ENCODE data around the gene HYDIN.

Gene HYDIN

DNA sequence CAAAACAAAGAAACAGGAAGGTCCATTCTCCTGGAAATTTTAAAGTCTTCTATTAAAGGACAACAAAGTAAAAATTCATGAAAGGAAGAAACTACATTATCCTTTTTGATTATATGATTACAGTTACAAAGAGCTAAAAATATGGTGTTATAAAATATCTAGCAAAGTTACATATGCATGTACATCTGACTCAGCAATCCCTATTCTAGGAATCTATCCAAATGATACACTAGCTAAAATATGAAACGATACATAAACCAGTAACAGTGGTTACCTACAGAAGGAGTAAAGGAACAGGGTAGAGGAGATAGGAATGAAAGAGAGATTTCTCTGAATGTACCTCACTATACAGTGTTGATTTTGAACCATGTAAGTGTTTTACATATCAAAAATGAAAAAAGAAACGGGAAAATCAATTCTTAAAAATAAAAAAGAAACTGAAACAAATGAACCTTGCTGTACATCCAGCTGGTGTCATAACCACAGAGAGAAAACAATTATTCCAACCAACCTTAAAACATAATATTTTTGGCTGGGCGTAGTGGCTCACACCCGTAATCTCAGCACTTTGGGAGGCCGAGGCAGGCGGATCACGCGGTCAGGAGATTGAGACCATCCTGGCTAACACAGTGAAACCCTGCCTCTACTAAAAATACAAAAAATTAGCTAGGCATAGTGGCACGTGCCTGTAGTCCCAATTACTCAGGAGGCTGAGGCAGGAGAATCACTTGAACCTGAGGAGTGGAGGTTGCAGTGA is 41.4 kb downstream of the HYDIN start:
- H3K4me3 ChIP-seq (ENCODE audit: low read depth, low read length) = no peak overlapping the region
- H2BK120ac ChIP-seq (ENCODE audit: insufficient read depth, low read length, poor library complexity) = no peak overlapping the region
- H3K14ac ChIP-seq (ENCODE audit: low read length) = no peak overlapping the region
- H4K91ac ChIP-seq (ENCODE audit: low read depth, low read length) = no peak overlapping the region
- no peak overlapping the region for H4K8ac ChIP-seq (ENCODE audit: low read depth, low read length)
- no CpG with 5 or more reads among the region's 9 CpGs for WGBS (ENCODE audit: extremely low coverage, insufficient coverage, insufficient read length)
- H3K79me2 ChIP-seq (ENCODE audit: control insufficient read depth, insufficient read depth, low read length, poor library complexity) = no peaks in the 10 kb centered on the region
- no peak overlapping the region for H3K9ac ChIP-seq (ENCODE audit: low read length)
- H3K79me1 ChIP-seq (ENCODE audit: low read length) = no peaks in the 10 kb centered on the region
- H3K4me1 ChIP-seq (ENCODE audit: control insufficient read depth in 1 of 2, insufficient read depth in 2 of 2, low read length in 2 of 2) = no peaks in the 10 kb centered on the region
- H3K4ac ChIP-seq (ENCODE audit: low read depth, low read length) = no peak overlapping the region
- no peak overlapping the region for H3K4me2 ChIP-seq (ENCODE audit: low read length)
- no peaks in the 10 kb centered on the region for H3K9me3 ChIP-seq (ENCODE audit: insufficient read depth, low read depth, low read length)
- H2BK12ac ChIP-seq (ENCODE audit: low read length) = no peak overlapping the region
- no peak overlapping the region for H3K23ac ChIP-seq (ENCODE audit: low read length)
- no peak overlapping the region for H3K18ac ChIP-seq (ENCODE audit: low read length)
- H3K27me3 ChIP-seq (ENCODE audit: insufficient read depth, low read length) = no peaks in the 10 kb centered on the region
- H2AK5ac ChIP-seq (ENCODE audit: low read length) = no peak overlapping the region
- H2AFZ ChIP-seq (ENCODE audit: insufficient read depth, low read length, poor library complexity) = no peak overlapping the region
- H4K12ac ChIP-seq (ENCODE audit: low read depth, low read length) = no peak overlapping the region
- no peak overlapping the region for H2BK5ac ChIP-seq (ENCODE audit: low read depth, low read length, poor library complexity)
- H3K27ac ChIP-seq (ENCODE audit: low read depth, low read length) = no peak overlapping the region
- no peak for DNase-seq
- no peaks in the 10 kb centered on the region for H3K36me3 ChIP-seq (ENCODE audit: control insufficient read depth in 1 of 2, insufficient read depth in 2 of 2, low read length in 2 of 2)

DNA sequence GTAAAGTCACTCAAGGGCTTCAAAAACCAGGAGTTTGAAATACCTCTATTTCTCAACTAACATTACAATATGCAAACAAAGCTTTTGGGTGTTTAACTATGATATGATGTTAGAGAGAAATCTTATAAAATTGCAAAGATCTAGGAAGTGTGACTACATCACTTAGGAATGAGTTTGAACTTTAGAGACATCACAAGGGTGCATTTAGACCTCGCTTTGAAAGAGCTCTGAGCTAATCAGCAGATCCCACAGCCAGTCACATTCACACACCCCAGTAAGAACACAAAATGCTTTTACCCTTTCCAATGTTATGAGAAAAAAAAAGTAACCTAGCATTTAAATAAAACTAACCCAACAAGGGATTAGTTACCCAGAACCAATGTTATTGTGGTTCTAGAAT is 45.2 kb downstream of the HYDIN start:
- H4K8ac ChIP-seq (ENCODE audit: low read depth, low read length) = no peak overlapping the region
- no peak overlapping the region for H3K14ac ChIP-seq (ENCODE audit: low read length)
- H3K9me3 ChIP-seq (ENCODE audit: insufficient read depth, low read depth, low read length) = no peaks in the 10 kb centered on the region
- H3K27me3 ChIP-seq (ENCODE audit: insufficient read depth, low read length) = no peaks in the 10 kb centered on the region
- no CpG with 5 or more reads among the region's 1 CpG for WGBS (ENCODE audit: extremely low coverage, insufficient coverage, insufficient read length)
- H3K4me3 ChIP-seq (ENCODE audit: low read depth, low read length) = no peak overlapping the region
- H3K18ac ChIP-seq (ENCODE audit: low read length) = no peak overlapping the region
- H4K91ac ChIP-seq (ENCODE audit: low read depth, low read length) = no peak overlapping the region
- no peak overlapping the region for H2BK5ac ChIP-seq (ENCODE audit: low read depth, low read length, poor library complexity)
- H3K4me1 ChIP-seq (ENCODE audit: control insufficient read depth in 1 of 2, insufficient read depth in 2 of 2, low read length in 2 of 2) = no peaks in the 10 kb centered on the region
- no peaks in the 10 kb centered on the region for H3K36me3 ChIP-seq (ENCODE audit: control insufficient read depth in 1 of 2, insufficient read depth in 2 of 2, low read length in 2 of 2)
- H3K4me2 ChIP-seq (ENCODE audit: low read length) = no peak overlapping the region
- no peaks in the 10 kb centered on the region for H3K79me1 ChIP-seq (ENCODE audit: low read length)
- H2BK120ac ChIP-seq (ENCODE audit: insufficient read depth, low read length, poor library complexity) = no peak overlapping the region
- no peak for DNase-seq
- H3K4ac ChIP-seq (ENCODE audit: low read depth, low read length) = no peak overlapping the region
- H4K12ac ChIP-seq (ENCODE audit: low read depth, low read length) = no peak overlapping the region
- no peak overlapping the region for H3K9ac ChIP-seq (ENCODE audit: low read length)
- H3K23ac ChIP-seq (ENCODE audit: low read length) = no peak overlapping the region
- H2AFZ ChIP-seq (ENCODE audit: insufficient read depth, low read length, poor library complexity) = no peak overlapping the region
- no peak overlapping the region for H2AK5ac ChIP-seq (ENCODE audit: low read length)
- H2BK12ac ChIP-seq (ENCODE audit: low read length) = no peak overlapping the region
- H3K27ac ChIP-seq (ENCODE audit: low read depth, low read length) = no peak overlapping the region
- no peaks in the 10 kb centered on the region for H3K79me2 ChIP-seq (ENCODE audit: control insufficient read depth, insufficient read depth, low read length, poor library complexity)

DNA sequence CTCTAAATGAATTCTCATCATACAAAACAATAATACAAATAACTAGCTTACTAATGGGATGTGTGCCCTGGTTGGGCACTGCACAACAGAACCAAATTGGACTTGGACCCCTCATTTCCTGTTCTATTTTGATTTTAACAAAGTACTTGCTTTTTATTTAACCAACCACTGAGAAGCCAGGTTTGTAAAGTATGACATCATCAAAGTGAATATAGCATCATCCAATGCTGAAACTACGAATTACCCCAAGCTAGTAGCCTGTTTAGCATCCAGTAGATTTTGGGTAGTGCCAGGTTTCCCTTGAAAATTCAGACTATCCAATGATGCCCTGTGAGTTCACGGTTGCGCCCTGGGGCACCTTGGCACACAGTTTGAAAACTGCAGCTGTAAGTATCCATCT is 51.0 kb downstream of the HYDIN start:
- no peak overlapping the region for H3K27ac ChIP-seq (ENCODE audit: low read depth, low read length)
- no peak overlapping the region for H2BK120ac ChIP-seq (ENCODE audit: insufficient read depth, low read length, poor library complexity)

DNA sequence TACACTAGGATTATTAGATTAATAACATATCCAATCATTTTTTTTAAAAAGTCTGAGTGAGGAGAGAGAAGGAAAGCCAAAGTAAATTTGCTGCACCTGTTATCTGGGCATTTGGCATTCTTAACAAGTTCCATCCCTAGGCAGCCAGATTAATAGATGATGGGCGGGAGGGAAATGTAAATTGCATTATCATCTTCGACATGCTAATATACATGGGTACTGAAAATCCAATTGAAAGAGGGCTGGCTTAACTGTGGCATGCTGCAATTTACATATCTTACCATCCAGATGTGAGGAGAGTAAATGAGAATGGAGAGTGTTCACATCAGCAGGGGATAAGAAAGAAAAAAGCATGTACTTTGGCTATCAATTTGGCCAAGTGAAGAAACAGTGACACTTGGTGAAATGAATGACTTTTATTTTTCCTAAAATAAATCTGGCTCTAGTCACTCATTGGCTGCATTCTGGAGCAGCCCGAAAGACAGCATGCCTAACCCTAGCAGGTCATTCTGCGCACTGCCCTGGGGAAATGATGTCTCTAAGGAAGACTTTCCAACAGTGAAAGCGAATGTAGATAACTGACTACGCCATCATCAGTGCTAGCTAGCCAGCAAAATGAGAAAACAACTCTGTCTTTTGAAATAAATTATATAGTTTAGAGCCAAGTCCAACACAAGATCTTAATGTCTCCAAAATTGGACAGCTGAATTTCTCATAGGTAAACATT is 57.9 kb downstream of the HYDIN start:
- Histone ChIP-seq H3K4me2 (ENCODE audit: low read length) (no peak overlapping the region), H3K79me1 (ENCODE audit: low read length) (no peaks in the 10 kb centered on the region), H3K9me3 (ENCODE audit: insufficient read depth, low read depth, low read length) (no peaks in the 10 kb centered on the region), H3K9ac (ENCODE audit: low read length) (no peak overlapping the region), H3K27me3 (ENCODE audit: insufficient read depth, low read length) (no peaks in the 10 kb centered on the region), H3K36me3 (ENCODE audit: control insufficient read depth in 1 of 2, insufficient read depth in 2 of 2, low read length in 2 of 2) (no peaks in the 10 kb centered on the region), H3K18ac (ENCODE audit: low read length) (no peak overlapping the region), H3K4me1 (ENCODE audit: control insufficient read depth in 1 of 2, insufficient read depth in 2 of 2, low read length in 2 of 2) (no peaks in the 10 kb centered on the region), H4K91ac (ENCODE audit: low read depth, low read length) (no peak overlapping the region), H3K27ac (ENCODE audit: low read depth, low read length) (no peak overlapping the region), H2BK5ac (ENCODE audit: low read depth, low read length, poor library complexity) (no peak overlapping the region), H4K12ac (ENCODE audit: low read depth, low read length) (no peak overlapping the region), H3K4ac (ENCODE audit: low read depth, low read length) (no peak overlapping the region), H3K23ac (ENCODE audit: low read length) (no peak overlapping the region), H4K8ac (ENCODE audit: low read depth, low read length) (no peak overlapping the region), H2BK12ac (ENCODE audit: low read length) (no peak overlapping the region), H3K14ac (ENCODE audit: low read length) (no peak overlapping the region), H3K79me2 (ENCODE audit: control insufficient read depth, insufficient read depth, low read length, poor library complexity) (no peaks in the 10 kb centered on the region), H2BK120ac (ENCODE audit: insufficient read depth, low read length, poor library complexity) (no peak overlapping the region), H3K4me3 (ENCODE audit: low read depth, low read length) (no peak overlapping the region), H2AK5ac (ENCODE audit: low read length) (no peak overlapping the region), H2AFZ (ENCODE audit: insufficient read depth, low read length, poor library complexity) (no peak overlapping the region)
- DNase-seq = peak; percentile 15 to 41
- no CpG with 5 or more reads among the region's 6 CpGs for WGBS (ENCODE audit: extremely low coverage, insufficient coverage, insufficient read length)

More for the DNA sequence above, 51.0 kb downstream of the HYDIN start:
- Histone ChIP-seq H4K8ac (ENCODE audit: low read depth, low read length) (no peak overlapping the region), H3K23ac (ENCODE audit: low read length) (no peak overlapping the region), H2BK5ac (ENCODE audit: low read depth, low read length, poor library complexity) (no peak overlapping the region), H4K91ac (ENCODE audit: low read depth, low read length) (no peak overlapping the region), H4K12ac (ENCODE audit: low read depth, low read length) (no peak overlapping the region), H3K18ac (ENCODE audit: low read length) (no peak overlapping the region), H3K27me3 (ENCODE audit: insufficient read depth, low read length) (no peaks in the 10 kb centered on the region), H3K9ac (ENCODE audit: low read length) (no peak overlapping the region), H2BK12ac (ENCODE audit: low read length) (no peak overlapping the region), H3K4me1 (ENCODE audit: control insufficient read depth in 1 of 2, insufficient read depth in 2 of 2, low read length in 2 of 2) (no peaks in the 10 kb centered on the region), H3K4ac (ENCODE audit: low read depth, low read length) (no peak overlapping the region), H3K36me3 (ENCODE audit: control insufficient read depth in 1 of 2, insufficient read depth in 2 of 2, low read length in 2 of 2) (no peaks in the 10 kb centered on the region), H2AFZ (ENCODE audit: insufficient read depth, low read length, poor library complexity) (no peak overlapping the region), H3K9me3 (ENCODE audit: insufficient read depth, low read depth, low read length) (no peaks in the 10 kb centered on the region), H3K4me3 (ENCODE audit: low read depth, low read length) (no peak overlapping the region), H3K79me1 (ENCODE audit: low read length) (no peaks in the 10 kb centered on the region), H3K4me2 (ENCODE audit: low read length) (no peak overlapping the region), H3K14ac (ENCODE audit: low read length) (no peak overlapping the region), H2AK5ac (ENCODE audit: low read length) (no peak overlapping the region), H3K79me2 (ENCODE audit: control insufficient read depth, insufficient read depth, low read length, poor library complexity) (no peaks in the 10 kb centered on the region)
- WGBS (ENCODE audit: extremely low coverage, insufficient coverage, insufficient read length) = no CpG with 5 or more reads among the region's 3 CpGs
- no peak for DNase-seq
